GM18511 (cell line): Measurements from ENCODE around the gene UMPS.
"Not testable (repeated sequence)": the region's sequence is repeated elsewhere in the genome, so short reads cannot be mapped to it uniquely, and the experiment has no call there.

Experiments
- ATAC-seq: cut with Tn5 transposase; IDR thresholded peaks from one replicate; pipeline ENCODE4 v1.9.1; 2021; ENCODE audit warnings: mild to moderate bottlenecking, moderate library complexity; ENCODE audit not compliant: unreplicated experiment

The UMPS gene

DNA sequence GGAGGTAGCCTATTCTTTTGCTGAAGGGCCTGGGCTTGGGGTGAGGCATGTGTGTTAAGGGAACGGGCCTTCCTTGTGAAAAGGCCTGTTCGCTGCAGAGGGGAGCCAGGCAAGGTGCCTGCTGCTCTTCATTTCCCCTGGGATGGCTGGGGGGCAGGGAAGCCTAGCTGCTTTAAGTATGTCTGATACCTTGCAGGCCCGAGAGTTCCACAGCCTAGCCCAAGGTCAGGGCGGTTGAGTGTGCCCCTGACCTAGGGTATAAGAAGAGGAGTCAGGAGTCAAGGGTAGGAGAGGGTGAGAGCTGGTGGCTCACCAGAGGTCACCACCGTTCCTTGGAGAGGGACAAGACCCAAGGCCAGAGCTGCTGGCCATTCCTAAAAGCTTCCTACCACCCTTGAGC is 46.6 kb downstream of the UMPS start:
- ATAC-seq: no peak

DNA sequence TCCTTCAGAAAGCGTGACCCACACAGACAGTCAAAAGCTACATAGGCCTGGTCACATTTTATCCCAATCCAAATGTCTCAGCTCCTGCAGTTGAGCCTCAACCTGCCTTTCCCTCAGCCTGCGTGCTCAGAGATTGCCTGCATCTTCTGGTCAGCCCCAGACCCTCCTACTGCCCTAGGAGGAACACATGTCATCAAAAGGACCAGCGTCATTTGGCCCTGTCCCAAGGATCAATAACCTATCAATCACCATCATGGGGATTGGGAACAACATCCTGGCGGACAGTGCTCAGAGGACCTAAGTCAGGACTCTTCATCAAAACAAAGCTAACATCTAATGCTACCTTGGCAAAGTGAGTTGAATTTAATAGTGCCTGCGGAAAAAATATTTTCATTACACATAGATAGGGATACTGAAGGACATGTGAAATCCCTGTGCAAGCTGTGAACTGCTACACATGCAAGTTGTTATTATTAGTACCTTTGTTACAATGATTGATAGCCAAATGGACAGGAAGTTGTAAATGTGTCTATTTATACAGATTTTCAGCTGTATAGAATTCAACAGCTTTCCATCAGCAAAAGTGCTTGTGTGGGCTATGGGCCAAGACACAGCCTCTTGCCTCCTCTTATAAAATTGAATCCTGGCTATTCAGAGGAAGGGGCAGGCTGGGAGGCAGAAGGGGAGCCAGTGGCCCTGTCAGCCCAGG is 47.7 kb downstream of the UMPS start:
- no peak for ATAC-seq

- no peak for ATAC-seq
Observed at GRCh38 chr3:124779116-124779515, 48.9 kb downstream of the UMPS start.

- ATAC-seq: no peak
Observed at GRCh38 chr3:124779751-124780191, 49.5 kb downstream of the UMPS start.

DNA sequence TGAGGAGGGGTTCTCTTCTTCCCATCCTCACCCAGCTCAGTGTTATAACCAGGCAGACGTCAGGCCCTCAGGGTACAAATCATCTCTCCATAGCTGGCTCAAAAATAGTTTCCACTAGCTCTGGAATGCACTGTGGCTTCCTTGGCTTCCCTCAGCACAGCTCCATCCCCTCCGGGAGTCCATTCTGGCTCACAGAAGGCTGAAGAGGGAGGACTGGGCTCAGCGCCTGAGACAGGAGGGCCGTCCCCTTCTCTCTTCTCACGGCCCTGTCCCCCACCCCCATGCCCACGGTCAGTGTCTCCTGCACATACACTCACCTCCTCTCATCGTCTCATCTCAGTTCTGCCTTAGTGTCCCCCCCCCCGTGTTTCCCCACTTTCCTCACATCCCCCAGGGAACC is 50.1 kb downstream of the UMPS start:
- no peak for ATAC-seq

DNA sequence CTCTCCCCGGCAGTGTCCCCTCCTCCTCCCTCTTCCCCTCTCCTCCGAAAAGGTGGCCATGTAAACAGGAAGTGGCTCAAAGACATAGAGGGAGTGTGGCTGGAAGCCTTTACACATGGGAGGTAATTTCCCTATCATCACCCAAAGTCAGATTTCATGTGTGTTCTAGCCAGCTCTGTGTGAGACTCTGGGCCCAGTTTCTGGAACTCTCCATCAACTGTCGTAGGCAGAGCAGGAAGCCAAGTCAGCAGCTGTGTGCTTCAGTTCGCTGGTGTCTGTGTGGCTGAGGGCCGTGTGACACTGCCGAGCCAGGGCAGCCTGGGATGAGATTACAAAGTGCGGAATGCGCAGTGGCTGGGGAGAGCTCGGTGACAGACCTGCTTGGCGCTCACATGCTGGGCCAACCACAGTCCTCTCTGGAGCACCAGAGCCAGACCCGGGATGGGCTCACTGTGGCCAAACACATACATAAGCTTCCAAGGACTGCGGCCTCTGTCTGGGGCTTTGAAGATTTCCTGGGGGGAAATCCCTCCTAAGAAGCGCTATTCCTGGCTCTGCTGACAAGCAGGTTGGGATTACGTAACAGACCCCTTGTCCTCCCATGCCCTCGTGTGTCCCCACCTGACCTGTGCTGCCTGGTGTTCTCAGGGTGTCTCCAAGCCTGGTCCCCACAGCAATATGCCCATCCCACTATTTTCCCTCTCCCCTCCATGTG is 50.7 kb downstream of the UMPS start:
- ATAC-seq: no peak

- no peak for ATAC-seq
Observed at GRCh38 chr3:124781476-124782376, 51.5 kb downstream of the UMPS start.

DNA sequence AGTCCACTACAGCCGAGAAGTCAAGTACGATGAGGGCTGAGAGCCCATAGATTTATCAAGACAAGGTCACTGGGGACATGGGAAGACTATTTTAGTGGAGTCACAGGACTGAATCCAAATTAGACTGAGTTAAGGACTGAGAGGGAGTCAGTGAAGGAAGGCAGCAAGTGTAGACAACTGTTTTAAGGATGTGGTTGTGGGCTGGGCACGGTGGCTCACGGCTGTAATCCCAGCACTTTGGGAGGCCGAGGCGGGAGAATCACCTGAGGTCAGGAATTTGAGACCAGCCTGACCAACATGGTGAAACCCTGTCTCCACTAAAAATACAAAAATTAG is 52.1 kb downstream of the UMPS start:
- not testable (repeated sequence) for ATAC-seq

DNA sequence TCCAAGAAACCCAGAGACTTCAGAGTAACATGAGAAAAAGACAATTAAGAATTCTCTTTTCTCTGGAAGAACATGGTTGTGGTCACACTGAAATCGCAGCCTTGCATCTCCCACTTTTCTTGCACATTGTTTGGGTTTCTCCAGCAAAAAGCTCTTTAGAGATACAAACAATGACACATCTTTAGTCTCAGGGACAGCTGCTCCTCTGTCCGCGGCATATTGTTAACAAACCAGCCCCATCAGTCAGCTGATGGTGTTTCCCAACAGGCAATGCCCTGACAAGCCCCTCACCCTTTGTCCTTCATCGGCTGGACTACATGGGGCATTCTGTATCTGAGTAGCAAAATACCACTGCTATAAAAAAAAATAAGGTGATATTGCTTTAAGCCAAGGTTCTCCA is 53.4 kb downstream of the UMPS start:
- ATAC-seq: no peak

DNA sequence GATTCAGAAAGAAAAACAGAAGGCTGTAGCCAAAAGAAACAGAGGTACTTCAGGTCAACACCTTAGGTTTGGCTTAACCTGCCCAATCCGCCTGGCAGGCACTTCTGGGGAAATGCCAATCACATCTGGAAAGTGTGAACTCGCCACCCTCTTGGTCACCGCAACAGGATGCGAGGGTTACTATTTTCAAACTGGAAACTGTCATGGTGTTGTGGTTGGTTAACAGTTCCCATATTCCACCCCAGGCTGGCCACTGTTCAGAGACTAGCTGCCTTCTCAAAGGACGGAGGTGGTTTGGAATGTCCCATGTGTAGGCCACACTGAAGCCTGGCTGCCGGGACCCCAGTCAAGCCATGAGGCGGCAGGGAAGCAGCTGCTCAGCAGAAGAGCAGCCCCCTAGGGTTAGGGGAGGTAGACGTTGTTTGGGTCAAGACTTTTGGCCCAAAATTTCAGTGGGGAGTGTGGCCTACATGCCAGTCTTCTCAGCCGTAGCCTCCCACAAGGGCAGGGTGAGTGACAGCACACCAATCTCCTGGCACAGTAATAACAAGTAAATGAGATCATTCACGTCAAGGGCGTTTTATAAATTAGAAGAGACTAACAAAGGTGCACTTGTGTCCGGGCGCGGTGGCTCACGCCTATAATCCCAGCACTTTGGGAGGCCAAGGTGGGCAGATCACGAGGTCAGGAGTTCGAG is 54.6 kb downstream of the UMPS start:
- ATAC-seq: peak; percentile 76

DNA sequence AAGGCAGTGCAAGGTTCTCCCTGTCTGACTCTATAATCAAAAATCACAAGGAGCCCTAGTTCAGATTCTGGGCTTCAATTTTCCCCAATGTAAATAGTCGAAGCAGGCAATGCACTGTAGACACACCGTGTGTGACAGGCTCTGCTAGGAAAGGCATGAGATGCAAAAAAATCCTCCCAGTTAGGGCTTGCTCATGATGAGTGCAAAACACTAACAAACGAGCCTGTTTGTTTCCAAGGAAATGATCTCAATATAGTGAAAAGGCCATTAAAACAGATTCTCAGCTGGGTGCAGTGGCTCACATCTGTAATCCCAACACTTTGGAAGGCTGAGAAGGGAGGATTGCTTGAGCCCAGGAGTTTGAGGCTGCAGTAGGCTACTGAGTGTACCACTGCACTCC is 55.7 kb downstream of the UMPS start:
- no peak for ATAC-seq

- no peak for ATAC-seq
Observed at GRCh38 chr3:124786511-124787241, 56.4 kb downstream of the UMPS start.

DNA sequence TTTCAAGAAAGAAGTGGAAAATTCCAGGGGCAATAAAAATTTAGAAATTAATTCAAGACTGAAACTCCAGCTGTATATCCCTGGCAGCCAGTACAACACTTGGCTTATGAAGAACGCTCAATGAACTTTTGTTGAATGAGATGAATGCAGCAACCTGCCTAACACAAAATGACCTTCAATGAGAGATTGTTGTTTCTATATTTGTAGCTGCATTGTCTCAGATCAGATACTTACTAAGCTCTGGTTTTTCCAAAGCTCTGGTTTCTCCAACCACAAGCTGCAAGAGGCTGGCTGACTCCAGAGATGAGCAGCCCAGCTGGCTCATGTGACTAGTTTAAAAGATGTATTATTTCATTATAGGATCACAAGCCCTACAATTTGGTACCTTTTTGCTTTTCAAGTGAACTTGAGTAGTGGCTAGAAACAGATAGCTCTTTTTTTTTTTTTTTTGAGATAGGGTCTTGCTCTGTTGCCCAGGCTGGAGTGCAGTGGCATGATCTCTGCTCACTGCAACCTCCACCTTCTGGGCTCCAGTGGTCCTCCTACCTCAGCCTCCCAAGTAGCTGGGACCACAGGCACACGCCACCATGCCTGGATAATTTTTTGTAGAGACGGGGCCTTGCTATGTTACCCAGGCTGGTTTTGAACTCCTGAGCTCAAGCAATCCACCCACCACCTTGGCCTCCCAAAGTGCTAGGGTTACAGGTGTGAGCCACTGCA is 57.4 kb downstream of the UMPS start:
- no peak for ATAC-seq

- ATAC-seq: no peak
Observed at GRCh38 chr3:124788254-124788745, 58.0 kb downstream of the UMPS start.

DNA sequence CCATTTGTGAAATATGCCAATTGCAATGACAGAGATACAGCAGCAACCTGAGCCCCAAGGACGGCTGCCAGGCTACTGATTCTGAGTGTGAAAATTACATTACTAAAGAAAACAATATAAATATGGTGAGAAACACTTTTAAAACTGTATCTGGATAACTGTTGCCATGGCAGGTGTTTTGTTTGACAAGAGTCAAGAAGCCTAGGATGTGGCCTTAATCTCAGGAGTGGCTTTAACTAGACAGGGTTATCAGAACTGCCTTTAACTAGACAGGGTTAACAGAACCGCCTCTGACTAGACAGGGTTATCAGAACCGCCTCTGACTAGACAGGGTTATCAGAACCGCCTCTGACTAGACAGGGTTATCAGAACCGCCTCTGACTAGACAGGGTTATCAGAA is 58.9 kb downstream of the UMPS start:
- not testable (repeated sequence) for ATAC-seq

DNA sequence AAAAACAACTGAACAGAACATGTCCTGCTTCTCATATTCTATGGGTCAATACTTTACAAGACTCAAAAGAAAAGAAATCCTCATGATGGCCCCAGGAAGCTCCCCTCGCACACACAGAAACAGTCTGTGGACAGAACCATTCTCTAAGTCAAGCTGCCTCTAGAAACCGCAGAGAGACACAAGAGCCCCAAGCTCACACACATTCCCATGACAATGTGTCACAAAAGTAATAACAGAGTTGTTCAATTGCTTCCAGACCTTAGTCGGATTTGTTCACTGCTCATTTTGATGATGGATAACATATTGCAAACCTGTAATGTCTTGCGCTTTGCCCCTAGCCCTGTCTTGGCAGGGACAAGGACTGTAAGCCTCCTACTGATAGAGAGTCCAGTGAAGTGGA is 60.9 kb downstream of the UMPS start:
- ATAC-seq: no peak

DNA sequence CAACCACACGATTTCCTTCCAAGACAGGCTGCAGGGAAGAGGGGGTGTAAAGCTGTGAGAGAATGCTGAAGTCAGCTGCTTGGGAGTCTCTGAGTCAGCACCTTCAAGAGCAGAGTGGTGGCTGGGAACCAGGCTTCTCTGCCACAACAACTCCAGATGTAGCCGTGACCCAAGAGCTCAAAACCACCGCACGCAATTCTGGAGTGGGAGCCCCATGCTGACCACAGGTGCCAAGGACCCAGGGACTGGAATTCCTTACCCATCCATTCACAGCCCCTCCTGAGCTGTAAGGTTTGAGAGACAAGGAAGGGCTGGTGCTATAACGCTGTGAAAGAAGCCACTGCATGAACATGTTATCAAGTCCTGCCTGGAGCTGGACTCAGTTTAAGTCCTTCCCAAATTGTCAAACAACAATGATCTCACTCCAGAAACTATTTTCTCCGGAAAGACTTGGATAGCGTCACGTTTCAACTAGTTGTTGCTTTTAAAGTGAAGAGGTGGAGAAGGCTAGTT is 61.4 kb downstream of the UMPS start:
- no peak for ATAC-seq

GRCh38 chr3:124792341-124793040 is 62.2 kb downstream of the UMPS start:
- no peak for ATAC-seq
